C4-2B (cell line): ENCODE results near the gene ANKRD6.
"Not testable (repeated sequence)": the region's sequence is repeated elsewhere in the genome, so short reads cannot be mapped to it uniquely, and the experiment has no call there.

Experiments used
- H3K27ac ChIP-seq: fragments of 450-650 bp; 2 replicates; pipeline ENCODE4 v1.5.1; 2017
- ZFX ChIP-seq: fragments of 450-650 bp; IDR thresholded peaks from 2 replicates; pipeline ENCODE4 v1.6.1; 2017
- TF ChIP-seq, protein P1 (sequence below): fragments of 450-650 bp; conservative IDR thresholded peaks from 2 replicates; pipeline ENCODE4 v1.5.1; 2017; ENCODE audit warnings: mild to moderate bottlenecking

The ANKRD6 gene

DNA sequence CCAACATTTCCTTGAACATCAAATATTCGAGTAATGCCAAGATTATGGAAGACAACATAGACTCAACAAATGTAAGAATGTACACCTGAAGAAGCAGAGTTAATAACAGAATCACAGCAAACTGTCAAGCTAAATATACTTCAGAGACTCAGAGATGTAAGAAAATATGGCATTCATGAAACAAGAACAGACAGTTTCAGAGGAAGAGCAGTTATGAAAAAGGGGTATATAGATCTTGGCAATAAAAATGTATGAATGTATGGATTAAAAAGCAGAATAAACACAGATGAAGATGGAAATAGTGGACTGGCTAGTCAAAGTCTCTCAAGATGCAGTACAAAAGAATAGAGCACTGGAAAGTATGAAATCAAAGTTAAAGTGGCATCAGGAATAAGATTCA is 39.3 kb upstream of the ANKRD6 start:
- no peak overlapping the region for H3K27ac ChIP-seq
- no peak for TF ChIP-seq ZFX
- TF ChIP-seq, protein P1, sequence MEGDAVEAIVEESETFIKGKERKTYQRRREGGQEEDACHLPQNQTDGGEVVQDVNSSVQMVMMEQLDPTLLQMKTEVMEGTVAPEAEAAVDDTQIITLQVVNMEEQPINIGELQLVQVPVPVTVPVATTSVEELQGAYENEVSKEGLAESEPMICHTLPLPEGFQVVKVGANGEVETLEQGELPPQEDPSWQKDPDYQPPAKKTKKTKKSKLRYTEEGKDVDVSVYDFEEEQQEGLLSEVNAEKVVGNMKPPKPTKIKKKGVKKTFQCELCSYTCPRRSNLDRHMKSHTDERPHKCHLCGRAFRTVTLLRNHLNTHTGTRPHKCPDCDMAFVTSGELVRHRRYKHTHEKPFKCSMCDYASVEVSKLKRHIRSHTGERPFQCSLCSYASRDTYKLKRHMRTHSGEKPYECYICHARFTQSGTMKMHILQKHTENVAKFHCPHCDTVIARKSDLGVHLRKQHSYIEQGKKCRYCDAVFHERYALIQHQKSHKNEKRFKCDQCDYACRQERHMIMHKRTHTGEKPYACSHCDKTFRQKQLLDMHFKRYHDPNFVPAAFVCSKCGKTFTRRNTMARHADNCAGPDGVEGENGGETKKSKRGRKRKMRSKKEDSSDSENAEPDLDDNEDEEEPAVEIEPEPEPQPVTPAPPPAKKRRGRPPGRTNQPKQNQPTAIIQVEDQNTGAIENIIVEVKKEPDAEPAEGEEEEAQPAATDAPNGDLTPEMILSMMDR: no peak

DNA sequence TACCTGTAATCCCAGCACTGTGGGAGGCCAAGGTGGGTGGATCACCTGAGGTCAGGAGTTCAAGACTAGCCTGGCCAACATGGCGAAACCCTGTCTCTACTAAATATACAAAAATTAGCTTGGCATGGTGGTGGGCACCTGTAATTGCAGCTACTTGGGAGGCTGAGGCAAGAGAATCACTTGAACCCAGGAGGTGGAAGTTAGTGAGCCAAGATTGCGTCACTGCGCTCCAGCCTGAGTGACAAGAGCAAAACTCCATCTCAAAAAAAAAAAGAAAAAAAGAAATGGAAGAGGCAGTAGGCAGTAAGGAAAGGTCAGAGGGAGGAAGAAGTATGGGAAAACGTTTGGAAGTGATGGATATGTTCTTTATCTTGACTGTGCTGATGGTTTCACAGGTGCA is 35.1 kb upstream of the ANKRD6 start:
- H3K27ac ChIP-seq: not testable (repeated sequence)

DNA sequence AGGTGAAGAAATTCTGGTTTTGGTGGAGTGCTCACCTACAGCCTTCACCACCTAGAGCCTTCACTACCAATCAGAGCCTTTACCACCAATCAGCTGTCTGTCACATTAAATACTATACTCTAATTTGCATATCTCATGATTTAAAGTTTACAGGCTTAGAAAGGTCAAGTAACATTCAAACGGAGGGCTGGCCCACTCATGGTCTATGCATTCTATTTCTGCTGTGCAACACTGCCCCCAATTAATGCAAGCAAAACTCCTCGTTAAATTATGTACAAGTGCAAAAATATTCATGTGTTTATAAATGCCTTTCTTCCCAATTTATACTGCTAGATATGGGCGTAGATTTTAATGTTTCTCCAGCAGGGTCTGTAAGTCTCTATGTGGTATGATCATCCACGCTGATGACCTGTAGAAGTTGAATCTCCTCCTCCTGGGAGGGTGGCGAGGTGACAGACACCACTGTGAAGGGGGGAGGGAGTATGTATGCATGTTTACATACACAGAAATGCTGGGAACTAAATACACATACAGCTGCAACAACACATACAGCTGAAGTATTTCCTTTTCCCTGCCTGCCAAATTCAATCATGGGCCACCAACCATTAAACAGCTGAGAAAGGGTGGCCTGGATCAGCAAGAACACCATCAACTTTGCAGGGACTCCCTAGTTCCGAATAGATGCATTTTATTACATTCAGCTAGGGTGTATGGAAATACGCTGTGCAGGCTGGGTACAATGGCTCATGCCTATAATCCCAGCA is 34.0 kb upstream of the ANKRD6 start:
- TF ChIP-seq, protein P1: no peak
- TF ChIP-seq ZFX: no peak
- no peak overlapping the region for H3K27ac ChIP-seq

DNA sequence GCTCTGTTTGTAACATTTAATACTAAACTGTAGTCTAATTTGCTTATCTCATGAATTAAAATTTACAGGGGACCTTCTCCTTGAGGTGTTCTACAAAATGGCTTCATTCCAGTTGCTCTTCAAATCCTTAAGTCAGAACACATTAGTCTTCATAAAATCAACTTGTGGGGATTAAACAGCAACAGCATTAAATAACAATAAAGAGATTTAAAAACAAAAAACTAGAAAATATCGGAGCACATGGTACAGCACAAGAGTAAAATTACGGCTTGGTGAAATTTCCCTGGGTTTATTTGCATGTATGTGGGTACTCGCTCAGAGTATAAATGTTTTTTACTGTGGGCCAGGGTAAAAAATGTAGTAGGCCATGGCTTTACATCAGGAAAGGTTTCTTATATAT is 32.9 kb upstream of the ANKRD6 start:
- no peak overlapping the region for H3K27ac ChIP-seq

DNA sequence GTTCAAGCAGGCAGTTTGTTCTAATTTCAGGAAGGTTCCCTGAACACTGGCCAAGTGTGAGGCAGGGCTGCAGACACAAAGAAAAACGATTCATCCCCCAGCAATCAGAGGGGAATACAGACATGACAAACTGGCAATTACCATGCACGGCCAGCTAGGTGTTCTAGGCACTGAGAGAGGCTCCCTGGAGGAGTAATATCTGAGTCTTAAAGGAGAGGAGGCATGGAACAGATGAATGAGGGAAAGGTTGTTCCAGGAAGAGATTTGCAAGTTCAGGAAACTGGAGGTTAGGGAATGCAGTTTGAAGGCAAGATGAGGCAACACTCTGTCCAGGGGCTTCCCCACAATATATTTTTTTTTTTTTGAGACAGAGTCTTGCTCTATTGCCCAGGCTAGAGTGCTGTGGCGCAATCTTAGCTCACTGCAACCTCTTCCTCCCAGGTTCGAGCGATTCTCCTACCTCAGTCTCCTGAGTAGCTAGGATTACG is 32.0 kb upstream of the ANKRD6 start:
- H3K27ac ChIP-seq: no peak overlapping the region
- TF ChIP-seq ZFX: no peak
- TF ChIP-seq, protein P1: no peak

More for the DNA sequence above, 32.9 kb upstream of the ANKRD6 start:
- TF ChIP-seq, protein P1: no peak
- TF ChIP-seq ZFX: no peak

DNA sequence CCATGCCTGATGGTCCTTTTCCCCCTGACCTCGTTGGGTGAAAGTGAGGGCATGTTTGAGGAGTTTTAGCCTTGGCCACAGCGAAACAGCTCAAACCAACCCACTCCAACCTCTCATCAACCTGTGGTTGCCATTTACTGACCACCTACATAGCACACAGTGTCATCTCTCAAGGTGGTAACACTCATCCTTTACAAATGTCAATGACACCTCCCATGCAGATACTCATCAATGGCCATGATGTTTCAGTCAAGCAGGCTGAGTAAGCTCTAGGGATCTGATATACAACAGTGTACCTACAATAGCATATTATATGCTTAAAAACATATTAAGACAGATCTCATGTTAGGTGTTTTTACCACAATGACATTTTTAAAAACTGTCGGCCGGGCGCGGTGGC is 30.2 kb upstream of the ANKRD6 start:
- TF ChIP-seq, protein P1: no peak
- no peak for TF ChIP-seq ZFX
- no peak overlapping the region for H3K27ac ChIP-seq

DNA sequence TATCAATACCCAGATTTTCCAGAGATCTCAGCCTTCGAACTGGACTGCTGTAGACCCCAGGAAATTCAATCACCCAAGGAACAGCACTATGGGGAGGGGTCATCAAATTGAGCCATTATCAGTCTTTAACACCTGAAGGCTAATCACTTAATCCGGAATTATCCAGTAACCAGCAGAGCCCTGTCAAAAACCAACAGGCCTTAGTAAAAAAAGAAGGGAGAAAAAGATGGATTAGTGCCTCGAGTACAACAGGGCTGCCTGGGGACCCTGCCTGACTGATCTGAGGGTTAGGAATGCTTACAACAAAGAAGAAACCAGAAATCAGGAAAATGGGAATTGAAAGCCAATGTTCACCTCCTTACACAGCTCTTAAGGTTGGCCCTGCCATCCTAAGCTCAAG is 28.4 kb upstream of the ANKRD6 start:
- TF ChIP-seq ZFX: no peak
- TF ChIP-seq, protein P1: no peak
- H3K27ac ChIP-seq: no peak overlapping the region

DNA sequence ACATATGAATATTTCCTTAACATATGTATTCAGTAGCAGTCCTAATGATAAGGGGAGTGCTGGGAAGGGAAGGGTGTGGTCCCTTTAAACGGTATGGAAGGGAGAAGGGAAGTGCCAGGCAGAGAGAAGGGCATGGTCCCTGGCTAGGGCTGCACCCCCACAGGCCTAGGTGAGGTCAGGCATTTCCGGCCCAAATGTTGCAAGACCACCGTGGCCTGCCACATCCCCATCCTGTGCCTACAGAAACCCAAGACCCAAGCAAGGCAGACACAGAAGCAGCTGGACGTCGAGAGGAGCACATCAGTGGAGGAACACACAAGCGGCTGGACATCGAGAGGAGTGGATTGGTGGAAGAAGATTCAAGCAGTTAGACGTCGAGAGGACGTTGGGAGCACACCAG is 26.8 kb upstream of the ANKRD6 start:
- no peak overlapping the region for H3K27ac ChIP-seq
- TF ChIP-seq, protein P1: no peak
